ENCODE data around the gene FLCN.
"Not testable (repeated sequence)": the region's sequence is repeated elsewhere in the genome, so short reads cannot be mapped to it uniquely, and the experiment has no call there.

The FLCN gene

DNA sequence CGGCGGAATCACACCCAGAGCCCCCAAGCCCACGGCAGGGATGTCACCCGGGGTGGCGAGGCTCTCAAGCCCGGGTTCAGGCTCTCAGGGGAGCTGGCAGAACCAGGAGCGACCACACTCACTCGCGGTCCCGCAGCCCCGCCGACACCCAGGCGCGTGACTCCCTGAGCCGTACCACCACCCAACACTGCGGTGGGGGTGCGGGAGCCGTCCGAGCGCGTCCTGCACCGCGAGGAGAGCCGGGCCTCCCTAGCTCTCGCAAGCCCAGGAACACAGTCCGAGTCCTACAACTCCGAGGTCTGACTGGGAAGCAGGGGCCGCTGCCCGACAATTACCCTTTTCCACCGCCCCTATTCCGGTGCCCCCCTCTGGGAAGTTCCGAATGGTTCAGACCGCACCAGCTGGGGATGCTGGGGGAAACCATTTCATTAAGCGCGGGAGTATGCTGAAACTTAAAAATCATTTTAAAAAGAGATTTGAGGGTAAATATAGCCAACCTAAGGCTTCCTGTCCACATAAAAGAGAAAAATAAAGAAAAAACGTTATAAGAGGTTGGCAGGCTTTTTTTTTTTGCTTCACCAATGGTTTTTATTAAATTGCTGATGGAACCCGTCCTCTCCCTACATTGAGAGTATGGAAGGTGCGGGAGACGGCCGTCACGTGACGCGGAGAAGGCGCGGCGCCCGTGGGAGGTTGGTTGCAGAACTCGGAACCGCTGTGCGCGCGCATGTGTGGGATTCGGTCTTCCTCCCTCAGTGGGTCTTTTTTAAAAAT, at the start of gene FLCN:
Gene FLCN, minus strand, starts transcription at position 143 of the 774 bp plus-strand sequence. CDS start 9,031 bp downstream, outside the sequence.
- peak; percentile 82 for DNase-seq (ENCODE audit: low read depth)

- no peak for DNase-seq (ENCODE audit: low read depth)
These were observed 49.0 kb upstream of the FLCN start for GRCh38 chr17:17285951-17286350.

DNA sequence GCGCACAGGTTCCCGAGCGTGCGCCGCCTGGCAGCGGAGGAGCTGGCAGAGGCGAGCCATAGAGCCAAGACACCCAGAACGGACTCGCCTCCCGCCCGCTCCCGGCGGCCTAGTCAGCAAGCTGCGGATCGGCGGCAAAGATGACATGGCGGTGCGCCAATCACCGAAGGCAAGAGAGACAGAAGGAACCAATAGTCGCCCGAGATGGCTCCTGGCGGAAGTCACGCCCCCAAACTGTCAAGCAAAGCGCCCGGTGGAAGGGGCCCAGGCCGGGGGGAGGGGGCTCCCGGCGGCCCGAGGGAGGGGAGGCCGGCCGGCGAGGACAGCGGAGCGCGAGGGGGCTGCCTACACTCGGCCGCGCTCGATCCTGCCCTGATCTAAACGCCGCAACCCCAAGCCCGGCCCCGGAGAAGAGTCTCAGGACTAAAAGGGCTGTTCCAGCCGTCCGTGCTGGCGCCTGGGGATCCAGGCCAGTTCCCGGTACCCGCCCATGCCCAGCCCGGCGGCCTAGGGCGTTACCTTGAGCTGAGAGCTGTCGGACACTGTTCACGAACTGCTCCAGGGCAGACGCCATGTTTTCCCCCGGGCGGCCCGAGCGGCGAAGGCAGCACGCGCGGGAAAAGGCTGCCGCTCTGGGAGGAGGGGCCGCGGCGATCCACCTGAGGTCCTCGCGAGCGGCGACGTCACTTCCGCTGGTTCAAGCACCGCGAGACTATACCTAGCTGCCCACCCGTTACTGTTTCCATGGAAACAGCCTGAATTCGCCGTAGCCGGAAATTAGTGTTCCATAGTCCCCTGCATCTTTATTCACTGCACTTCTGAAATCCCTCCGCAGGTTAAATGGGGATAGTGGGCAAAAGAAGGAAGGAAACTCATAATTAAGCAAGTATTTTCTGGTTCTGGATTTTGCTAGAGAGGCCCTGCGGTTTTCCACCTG, 43.9 kb upstream of the FLCN start, which contains the start of gene COPS3:
Gene COPS3, minus strand, starts transcription at position 634 of the 937 bp plus-strand sequence. Its CDS starts 60 bp downstream, at position 574.
- DNase-seq (ENCODE audit: low read depth), result peak; percentile 92

DNA sequence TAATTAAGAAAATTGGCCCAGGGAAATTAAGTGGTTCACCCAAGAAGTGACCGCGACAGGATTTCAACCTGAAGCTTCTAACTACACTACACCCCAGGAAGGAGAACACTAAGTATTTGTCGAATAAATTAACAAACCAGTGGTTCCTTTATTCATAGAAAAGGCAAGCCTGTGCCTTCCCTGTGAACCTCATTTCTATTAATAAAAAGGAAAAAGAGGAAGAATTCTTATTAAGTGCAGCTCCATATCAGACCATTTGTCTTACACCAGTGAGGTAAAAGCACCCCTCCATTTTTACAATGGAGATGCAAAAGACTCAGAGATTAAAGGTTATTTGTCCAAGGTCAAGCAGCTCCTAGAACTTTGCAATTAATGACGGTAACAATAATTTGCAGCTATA, 42.3 kb upstream of the FLCN start:
- DNase-seq (ENCODE audit: low read depth), result no peak

GRCh38 chr17:17277431-17277830, 40.5 kb upstream of the FLCN start:
- DNase-seq (ENCODE audit: low read depth), result not testable (repeated sequence)

DNA sequence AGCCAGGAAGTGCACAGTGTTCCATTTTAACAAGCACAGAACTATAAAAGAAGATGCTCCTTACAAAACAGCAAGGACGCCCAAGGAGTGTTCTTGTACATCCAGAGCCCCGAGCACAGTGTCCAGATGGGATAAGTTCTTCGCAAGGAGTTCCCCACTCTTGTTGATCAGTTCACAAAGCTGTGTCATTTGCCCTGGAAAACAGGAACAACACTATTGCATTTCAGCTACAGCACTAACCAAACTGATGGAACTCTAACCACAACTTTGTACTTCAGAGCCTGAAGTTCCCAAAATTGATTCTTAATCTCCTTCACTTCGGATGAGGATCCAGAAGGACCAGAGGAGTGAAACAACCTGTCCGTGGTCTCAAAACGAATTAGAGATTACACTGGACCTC, 39.0 kb upstream of the FLCN start:
- no peak for DNase-seq (ENCODE audit: low read depth)

GRCh38 chr17:17269926-17270773, 33.2 kb upstream of the FLCN start:
- DNase-seq (ENCODE audit: low read depth), result no peak

GRCh38 chr17:17264430-17264829, 27.5 kb upstream of the FLCN start:
- DNase-seq (ENCODE audit: low read depth), result no peak

- no peak for DNase-seq (ENCODE audit: low read depth)
These were observed 22.0 kb upstream of the FLCN start for GRCh38 chr17:17258998-17259397.

GRCh38 chr17:17258011-17258410, 21.0 kb upstream of the FLCN start:
- DNase-seq (ENCODE audit: low read depth), result no peak

GRCh38 chr17:17256316-17256715, 19.3 kb upstream of the FLCN start:
- DNase-seq (ENCODE audit: low read depth), result no peak

DNA sequence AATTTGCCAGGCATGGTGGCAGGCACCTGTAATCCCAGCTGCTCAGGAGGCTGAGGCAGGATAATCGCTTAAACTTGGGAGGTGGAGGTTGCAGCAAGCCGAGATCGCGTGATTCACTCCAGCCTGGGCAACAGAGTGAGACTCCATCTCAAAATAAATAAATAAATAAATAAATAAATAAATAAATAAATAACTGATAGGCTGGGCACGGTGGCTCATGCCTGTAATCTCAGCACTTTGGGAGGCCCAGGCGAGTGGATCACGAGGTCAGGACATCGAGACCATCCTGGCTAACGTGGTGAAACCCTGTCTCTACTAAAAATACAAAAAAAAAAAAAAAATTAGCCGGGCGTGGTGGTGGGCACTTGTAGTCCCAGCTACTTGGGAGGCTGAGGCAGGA, 18.7 kb upstream of the FLCN start:
- DNase-seq (ENCODE audit: low read depth), result not testable (repeated sequence)

GRCh38 chr17:17254036-17254435, 17.1 kb upstream of the FLCN start:
- DNase-seq (ENCODE audit: low read depth), result no peak

DNA sequence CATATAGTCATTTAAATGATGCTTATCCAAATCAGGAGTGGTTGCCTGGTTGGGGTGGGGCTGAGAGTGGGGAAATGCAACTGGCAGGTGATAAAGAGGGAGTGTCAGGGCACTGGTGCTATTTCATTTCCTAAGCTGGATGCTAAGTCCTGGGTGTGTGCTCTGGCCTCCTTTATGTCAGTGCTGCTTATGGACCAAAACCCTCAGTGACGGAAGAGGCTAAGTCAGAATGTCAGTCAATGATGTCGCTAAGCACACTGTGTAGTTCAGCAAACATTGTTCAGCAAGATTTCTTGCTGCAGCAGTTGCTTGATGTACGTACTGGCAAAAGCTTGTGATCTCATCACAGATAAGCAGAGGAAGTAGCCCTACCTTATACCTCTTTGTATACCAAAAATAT, 16.4 kb upstream of the FLCN start:
- no peak for DNase-seq (ENCODE audit: low read depth)

- DNase-seq (ENCODE audit: low read depth), result no peak
These were observed 15.2 kb upstream of the FLCN start for GRCh38 chr17:17252149-17252661.

DNA sequence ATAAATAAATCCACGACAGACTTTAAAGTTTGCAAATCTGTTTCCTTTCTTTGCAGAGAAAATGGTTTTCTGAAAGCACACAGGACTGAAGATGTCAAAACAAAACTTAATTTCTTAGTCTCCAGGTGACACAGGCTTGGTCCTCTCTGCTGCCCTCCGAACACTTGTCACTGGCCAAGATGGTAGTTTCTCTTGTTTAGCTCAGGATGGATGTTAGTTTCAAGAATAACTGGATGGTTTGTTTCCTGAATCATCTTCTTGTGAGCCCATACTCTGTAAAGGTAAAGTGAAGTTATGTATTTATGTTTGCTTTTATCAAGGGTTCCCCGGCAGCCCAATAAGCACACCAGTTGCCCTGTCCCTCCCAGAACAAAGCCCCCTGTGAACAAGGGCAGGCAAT, 9.9 kb upstream of the FLCN start:
- DNase-seq (ENCODE audit: low read depth), result no peak

DNA sequence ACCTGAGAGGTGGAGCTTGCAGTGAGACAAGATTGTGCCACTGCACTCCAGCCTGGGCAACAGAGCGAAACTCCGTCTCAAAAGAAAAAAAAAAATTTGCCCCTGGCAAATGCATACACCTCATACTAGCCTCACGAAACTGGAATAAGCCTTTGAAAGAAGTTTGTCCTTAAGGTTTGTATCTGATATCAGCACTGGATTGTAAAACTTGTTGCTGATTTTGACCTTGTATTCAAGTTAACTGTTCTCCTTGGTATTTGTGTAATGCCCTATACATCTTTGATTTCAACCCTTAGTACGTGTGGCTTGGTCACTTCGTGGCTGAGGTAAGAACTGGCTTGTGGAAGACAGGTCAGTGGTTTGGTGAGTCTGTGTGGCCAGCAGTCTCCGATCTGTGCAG, 6.2 kb upstream of the FLCN start:
- no peak for DNase-seq (ENCODE audit: low read depth)

DNA sequence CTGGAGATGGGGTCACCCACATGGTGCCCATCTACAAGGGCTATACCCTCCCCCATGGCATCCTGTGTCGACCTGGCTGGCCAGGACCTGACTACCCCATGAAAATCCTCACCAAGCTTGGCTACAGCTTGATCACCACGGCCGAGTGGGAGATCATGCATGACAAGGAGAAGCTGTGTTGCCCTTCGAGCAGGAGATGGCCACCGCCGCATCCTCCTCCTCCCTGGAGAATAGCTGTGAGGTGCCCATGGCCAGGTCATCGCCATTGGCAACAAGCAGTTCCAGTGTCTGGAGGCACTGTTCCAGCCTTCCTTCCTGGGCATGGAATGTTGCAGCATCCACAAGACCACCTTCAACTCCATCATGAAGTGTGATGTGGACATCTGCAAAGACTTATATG, 5.3 kb upstream of the FLCN start:
- no peak for DNase-seq (ENCODE audit: low read depth)

- DNase-seq (ENCODE audit: low read depth), result no peak
These were observed 4.7 kb upstream of the FLCN start for GRCh38 chr17:17241656-17242055.

- DNase-seq (ENCODE audit: low read depth), result no peak
These were observed 2.9 kb upstream of the FLCN start for GRCh38 chr17:17239832-17240231.

DNA sequence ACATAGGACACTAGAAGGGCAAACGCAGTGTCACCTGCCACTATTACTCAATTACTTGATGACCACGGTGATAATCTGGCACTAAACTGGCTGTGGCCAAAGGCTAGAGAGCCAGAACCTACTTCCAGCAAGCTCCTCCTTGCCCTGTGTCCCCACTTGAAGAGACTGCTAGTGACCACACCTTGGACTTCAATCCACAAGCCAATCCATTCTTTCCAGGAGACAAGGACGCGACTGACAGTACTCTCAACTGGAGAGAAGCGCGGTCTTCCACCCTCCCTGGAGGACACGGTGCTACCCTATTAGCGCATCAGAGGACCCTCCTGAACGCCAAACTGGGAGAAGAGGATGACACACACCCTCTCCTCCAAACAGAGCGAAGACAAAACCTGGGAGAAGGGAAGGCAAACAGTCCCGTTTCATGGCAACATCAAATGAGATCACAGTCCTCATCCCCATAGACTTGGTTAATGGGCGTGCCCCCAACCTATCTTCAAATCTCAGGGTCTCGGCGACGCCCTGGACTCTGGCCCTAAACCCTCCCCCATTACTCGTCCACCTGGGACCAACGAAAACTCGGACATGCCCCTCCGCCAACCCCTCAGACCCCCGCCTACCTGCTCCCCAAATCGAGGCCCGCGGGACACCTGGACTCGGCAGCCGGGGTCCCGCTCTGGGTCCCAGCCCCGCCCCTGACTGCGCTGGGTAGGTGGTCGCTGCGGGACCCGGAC, 508 bp downstream of the FLCN start:
- no peak for DNase-seq (ENCODE audit: low read depth)

Data from stimulated activated CD8-positive, alpha-beta memory T cell treated with anti-CD3 and anti-CD28 coated beads, Interleukin-7, amount 100 ng/mL, for 24 hours (primary cell).